Measurements from ENCODE around the gene TMOD1.
"Not testable (repeated sequence)": the region's sequence is repeated elsewhere in the genome, so short reads cannot be mapped to it uniquely, and the experiment has no call there.

GRCh38 chr9:97620063-97620462, 118.6 kb downstream of the TMOD1 start:
- not testable (repeated sequence) for TF ChIP-seq POLR2A, CTCF, POLR2AphosphoS5 (IDR thresholded peaks at IDR 0.05)
